Embryonic facial prominence (tissue), 1 donor: ENCODE measurements around the gene HBS1L.
A peak's percentile ranks its signal among the peaks of the same experiment; 100 is the strongest.

Experiments
- DNase-seq: peaks from one replicate; pipeline ENCODE4 v3.0.0-alpha.2; 2016; ENCODE audit errors: extremely low spot score

The HBS1L gene

DNA sequence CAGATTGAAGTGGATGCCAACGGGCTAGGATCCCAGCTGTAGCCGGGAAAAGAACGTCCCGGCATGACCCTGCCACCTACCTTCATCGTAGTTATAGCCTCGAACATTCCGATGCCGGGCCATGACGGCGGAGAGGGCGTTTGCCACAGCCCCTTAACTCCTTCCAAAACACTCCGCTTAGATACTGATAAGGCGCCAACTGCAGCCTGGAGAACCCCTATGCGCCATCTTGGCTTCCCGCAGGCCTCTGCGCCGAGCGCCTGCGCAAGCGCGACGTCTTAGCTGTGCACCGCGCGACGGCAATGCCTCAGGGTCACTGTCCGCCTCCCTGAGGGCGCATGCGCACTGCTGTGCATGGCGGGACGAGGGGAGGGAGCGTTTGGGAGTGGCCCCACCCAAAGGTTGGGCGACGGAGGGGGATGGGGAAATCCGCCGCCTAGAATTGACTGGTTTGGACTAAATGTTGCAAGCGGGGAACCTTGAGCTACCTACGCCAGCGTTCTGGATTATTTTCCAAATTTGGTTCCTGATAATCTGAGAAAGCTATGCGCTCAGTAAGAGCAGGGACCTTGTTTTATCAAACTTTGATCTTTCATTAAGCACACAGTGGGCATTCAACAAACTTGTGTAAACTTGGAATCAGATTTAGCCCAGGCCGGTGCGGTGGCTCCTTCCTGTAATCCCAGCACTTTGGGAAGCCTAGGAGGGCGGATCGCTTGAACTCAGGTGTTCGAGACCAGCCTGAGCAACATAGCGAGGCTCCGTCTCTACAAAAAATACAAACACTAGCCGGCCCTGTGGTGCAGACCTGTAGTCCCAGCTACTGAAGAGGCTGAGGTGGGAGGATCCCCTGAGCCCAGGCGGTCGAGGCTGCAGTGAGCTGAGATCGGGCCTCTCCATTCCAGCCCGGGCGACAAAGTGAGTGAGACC lies at the start of gene HBS1L:
Gene HBS1L, minus strand, starts transcription at position 254 of the 930 bp plus-strand sequence. Its CDS starts 131 bp downstream, at position 123.
- peak; percentile 92 for DNase-seq

DNA sequence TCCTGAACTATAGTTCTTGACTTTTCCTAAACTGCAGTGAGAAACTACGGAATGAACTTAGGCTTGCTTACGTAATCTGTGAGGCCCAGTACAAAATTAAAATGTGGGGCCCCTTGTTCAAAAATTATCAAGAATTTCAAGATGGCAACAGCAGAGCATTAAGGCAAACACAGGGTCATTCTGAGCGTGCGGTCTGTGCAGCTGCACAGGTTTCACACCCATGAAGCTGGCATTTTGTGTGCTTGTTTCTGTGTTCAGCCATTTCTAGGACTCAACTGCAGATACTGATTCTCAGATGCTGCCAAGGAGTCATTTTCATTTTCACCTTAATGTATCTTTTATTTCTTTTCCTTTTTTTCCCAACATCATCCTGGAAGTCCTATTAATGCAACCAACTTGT lies 49.6 kb upstream of the HBS1L start:
- DNase-seq, result no peak

GRCh38 chr6:135102191-135102590 lies 47.6 kb upstream of the HBS1L start:
- no peak for DNase-seq

DNA sequence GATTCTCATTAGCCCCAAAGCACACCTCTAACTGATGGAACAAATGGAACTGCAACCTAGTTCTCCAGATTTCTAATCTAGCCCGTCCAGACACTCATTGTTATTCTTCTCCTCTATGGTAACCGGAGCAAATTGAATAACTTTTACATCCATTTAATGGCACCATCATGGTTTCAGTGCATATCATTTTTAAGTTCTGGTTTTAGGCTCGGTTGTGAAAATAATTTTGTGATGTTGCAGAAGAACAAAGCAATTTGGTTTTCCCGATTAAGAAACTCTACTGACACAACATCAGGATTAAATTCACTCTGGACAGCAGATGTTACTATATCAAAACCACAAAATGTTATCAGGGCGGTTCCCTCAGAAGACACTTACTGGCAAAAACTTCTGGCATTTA lies 42.5 kb upstream of the HBS1L start:
- no peak for DNase-seq

DNA sequence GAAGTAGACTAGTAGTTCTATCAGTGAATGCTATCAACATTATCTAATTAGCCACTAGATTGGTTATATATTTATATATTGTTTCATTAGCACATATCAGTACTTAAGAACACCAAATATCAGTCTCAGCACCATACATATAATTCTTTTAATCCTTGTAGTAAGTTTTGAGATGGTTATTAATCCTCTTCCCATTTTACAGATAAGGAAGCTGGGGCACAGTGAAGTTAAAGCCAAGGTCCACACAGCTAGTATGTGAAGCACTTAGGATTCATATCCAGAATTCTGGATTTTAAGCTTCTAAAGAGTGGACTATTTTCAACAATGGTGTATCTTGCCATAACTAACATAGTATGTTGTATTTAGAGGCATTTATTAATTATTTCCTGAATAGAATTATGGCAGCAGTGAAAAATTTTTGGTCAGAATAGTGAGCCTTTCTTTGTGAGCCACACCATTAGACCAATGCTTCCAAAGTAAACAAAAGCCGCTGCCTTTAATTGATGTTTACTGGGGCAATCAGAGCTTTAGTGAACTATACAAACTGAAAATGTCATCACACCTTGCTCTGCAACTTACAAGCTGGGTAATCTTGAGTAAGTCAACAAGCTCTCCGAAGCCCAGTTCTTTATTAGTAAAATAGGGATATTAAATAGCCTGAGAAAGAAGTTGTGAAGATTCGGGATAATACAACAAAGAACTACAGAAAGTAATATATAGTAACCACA lies 41.9 kb upstream of the HBS1L start:
- no peak for DNase-seq

DNA sequence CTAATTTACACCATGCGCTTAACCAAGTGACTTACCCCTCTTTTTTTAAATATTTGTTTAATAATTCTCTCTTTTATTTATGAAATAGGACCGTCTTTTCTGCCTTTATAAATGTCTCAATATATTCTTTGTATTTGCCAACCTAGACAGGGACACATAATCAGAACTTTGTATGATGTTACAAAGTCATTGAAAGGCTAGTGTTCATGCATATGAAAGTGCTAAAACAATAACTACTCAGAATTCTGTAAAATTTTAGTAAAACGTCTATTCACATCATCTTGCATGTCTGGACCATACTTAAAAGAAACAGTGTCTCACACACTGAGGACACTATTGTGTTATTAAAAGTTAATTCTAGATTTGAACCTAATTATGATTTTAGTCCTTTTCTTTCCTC lies 41.1 kb upstream of the HBS1L start:
- DNase-seq, result no peak

- no peak for DNase-seq
These were observed 39.8 kb upstream of the HBS1L start for GRCh38 chr6:135094403-135094821.

DNA sequence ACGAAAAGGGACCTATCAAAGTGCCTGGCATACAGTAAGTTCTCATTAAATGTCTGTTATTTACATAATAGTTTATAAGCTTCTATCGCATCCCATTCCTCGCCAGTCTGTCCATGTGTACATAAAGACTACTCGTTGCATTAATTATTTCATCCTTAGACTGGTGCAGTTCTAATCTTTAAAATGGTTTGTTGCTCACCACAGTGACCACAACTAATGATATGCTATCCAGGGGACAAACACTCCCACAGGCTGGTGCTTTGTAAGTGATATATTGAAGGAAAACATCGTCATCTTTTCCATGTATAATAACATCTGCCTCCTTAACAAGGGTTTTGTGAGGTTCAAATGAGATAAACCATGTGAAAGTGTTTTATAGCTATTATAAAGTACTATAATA lies 39.0 kb upstream of the HBS1L start:
- DNase-seq, result no peak

DNA sequence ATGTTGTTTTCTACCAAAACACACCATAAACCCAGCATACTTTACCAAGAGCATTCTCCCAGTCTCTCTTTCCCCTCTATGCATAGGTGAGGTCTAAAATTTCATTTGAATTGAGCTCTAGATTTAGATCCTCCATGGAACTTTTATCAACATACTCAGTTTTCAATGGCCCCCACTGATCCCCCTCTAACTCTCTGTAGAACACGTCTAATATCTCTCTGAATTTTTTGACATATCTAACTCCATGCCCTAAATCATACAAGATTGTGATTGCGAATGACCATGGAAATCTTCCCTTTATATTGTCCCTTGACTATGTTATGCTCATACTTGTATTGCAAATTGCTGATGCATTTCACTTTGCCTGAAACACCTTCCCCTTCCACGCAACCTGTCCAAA lies 38.1 kb upstream of the HBS1L start:
- DNase-seq, result no peak

DNA sequence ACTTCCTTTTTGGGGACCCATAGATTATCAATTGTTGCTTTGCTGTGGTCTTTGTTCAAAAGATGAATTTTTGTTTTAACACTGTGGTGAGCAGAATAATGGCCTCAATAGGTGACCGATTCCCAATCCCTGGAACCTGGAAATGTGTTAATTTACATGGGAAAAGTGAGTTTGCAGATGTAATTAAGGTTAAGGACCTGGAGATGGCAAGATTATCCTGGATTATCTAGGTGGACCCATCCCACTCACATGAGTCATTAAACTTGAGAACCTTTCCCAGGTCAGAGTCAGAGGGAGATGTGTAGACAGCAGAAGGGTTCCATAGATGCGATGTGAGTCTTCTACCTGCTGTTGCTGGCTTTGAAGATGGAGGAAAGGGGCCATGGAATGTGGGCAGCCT lies 36.2 kb upstream of the HBS1L start:
- no peak for DNase-seq

- no peak for DNase-seq
These were observed 35.3 kb upstream of the HBS1L start for GRCh38 chr6:135089901-135090300.

GRCh38 chr6:135088818-135089809 lies 34.5 kb upstream of the HBS1L start:
- no peak for DNase-seq

GRCh38 chr6:135088281-135088680 lies 33.7 kb upstream of the HBS1L start:
- DNase-seq, result no peak

DNA sequence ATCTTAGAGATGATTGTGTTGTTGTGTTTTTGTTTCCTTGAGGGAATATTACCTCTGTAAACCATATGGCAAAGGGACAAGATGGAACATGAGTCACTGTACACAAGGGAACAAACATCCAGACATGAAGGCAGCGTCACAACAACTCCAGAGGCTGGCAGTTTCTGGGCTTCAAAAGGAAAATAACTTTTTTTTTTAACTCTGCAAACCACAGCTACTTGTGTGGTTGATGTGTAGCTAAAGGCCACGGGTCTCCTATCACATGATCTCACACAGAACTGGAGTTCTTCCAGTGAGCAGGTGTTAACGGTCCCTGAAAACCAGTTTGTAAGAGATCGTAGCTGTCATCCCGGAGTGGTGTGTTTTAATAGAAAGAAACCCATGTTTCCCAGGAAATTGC lies 33.2 kb upstream of the HBS1L start:
- no peak for DNase-seq

DNA sequence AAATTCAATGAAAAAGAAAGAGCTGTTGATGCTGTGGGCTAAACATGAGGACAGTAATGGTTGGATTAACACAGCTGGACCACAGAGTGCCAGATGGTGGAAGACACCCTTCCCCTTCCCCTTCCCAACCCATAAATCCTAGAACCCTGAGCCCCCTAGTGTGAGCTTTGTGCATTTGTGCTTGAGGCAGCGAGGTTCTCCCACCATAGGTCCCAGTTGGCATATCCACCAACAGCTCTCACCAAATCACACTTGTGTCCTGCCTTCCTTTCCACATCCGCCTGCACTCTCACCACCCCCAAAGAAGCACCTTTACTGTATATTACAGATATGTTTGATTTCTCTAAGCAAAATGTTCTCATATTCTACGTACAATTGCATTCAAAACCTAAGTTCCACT lies 32.8 kb upstream of the HBS1L start:
- DNase-seq, result no peak

DNA sequence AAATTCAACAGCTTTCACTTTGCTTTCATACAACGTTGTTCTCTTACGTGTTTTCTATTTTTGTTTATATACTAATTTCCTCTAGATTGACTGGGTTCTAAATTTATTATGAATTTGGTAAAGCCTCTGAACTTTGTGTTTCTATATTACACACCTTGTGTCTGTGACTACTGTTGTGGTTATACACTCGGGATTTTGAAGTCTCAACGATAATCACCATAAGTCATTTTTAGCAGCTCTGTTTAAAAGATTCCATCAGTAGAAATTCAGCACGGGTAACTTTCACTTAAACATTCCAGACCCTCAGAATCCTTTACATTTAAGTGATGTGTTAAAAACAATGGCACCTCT lies 31.8 kb upstream of the HBS1L start:
- no peak for DNase-seq

- no peak for DNase-seq
These were observed 31.2 kb upstream of the HBS1L start for GRCh38 chr6:135085700-135086413.

DNA sequence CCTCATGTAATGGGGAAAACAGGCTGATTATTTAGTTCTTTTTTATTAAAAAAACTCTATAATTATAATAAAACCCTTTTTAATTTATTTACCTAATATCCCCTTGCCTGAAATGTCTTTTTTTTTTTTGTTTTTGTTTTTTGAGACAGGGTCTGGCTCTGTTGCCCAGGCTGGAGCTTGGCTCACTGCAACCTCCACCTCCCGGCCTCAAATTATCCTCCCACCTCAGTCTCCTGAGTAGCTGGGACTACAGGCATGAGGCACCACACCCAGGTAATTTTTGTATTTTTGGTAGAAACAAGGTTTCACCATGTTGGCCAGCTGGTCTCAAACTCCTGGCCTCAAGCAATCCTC lies 30.3 kb upstream of the HBS1L start:
- no peak for DNase-seq

GRCh38 chr6:135084001-135084915 lies 29.6 kb upstream of the HBS1L start:
- DNase-seq, result no peak

GRCh38 chr6:135081966-135082365 lies 27.3 kb upstream of the HBS1L start:
- no peak for DNase-seq
